ENCODE data around the gene SYNE3.

Gene SYNE3

DNA sequence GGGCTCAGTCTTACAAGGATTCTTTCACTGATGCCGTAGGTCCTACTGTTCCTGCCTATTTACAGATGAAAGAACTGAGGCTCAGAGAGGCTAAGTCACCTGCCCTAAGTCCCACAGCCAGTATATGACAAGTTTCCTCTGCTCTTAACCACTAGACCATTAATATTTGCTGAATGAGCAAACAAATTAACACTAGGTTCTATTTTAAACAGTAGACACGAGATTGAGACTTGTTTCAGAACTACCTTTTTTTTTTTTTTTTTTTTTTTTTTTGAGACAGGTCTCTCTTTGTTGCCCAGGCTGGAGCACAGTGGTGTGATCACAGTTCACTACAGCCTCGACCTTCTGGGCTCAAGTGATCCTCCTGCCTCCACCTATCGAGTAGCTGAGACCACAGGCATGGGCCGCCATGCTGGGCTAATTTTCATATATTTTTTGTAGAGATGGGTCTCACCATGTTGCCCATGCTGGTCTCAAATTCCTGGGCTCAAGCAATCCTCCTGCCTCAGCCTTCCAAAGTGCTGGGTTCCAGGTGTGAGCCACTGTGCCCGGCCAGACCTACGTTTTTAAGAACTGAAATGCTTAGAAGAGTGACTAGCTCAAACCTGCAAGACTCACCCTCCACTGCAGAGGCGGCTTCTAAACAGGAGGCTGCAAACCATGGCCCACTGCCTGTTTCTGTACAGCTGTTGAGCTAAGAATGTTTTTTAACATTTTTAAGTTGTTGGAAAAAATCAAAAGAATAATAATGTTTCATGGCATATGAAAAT, 12.9 kb downstream of the SYNE3 start:
- DNase-seq = no peak

DNA sequence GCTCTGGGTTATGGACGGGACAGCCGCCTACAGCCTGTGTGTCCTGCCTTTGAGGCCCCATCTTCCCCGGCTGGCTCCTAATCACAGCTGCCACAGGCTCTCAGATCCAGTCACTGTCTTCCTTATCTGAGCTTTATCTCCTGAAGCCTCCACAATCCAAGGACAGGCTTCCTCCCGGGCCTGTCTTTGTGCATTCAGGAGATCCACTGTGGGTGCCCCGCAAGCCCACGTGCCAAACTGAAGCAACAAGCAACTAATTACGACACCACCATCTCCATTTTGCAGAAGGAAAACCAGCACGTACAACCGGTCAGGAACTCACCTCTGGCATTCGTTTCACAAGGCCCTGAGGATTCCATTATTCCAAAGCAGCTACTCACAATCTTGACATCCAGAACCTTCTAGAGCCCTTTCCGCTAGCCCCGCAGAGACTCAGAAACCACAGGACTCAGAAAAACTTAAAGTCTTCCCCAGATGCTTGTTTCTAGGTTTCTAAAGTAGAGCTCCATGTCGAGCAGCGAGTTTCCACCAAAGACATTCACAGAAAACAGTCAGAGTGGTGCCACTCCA, 14.0 kb downstream of the SYNE3 start:
- DNase-seq = no peak

GRCh38 chr14:95500772-95501401, 15.6 kb downstream of the SYNE3 start:
- no peak for DNase-seq

DNA sequence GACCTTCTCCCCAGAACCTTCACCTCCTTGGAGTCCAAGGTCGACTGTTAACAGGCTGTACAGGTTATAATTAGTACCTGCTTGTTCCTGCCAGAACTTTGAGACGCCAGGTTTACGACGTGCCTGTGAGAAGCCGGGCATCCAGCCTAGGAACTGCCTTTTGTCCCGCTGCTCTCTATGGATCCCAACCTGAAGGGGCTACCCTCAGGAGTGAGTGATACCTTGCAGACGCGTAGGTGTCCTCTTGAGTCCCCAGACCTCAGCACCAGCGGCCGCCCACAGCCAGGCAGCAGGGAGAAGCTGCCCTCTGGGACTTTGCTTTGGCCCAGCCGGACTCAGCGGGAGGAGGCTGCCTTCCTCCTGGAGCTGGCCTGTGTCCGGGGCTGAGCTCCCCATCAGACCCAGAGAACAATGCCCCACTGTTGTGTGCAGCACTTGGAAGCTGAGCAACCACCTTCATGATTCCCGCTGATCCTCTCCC, 16.2 kb downstream of the SYNE3 start:
- no peak for DNase-seq

- DNase-seq = no peak
Measured at GRCh38 chr14:95499354-95499750, 17.1 kb downstream of the SYNE3 start.

DNA sequence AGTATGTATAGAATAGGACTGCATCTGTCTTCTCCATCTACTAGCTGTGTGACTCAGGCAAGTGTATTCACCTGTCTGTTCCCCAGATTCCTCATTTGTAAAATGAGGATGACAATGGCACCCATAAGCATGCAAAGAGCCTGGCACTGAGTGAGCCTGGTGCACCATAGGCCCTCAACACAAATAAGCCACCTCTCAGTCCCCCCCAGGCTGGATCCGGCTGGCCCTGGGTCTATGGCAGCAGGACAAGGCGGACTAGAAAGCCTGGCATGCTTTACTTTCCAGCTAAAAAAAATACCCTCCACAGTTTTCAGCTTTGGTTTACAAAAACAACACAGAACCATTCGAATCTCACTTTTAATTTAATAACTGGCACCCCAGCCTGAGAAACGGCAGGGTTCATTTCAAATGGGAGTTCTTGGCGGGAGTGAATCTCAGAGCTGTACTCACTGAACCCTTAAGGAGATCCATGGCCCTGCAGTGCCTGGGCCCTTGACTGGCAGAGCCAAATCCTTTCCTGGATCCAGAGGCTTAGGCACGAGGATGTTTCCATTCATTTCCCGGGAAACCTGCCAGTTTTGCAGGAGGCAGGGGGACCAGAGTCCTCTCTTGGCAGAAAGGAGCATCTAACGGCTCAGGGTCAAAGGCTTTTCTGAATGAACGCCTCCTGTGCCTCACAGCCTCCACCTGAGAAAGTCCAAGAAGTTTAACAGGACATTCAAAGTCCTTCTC, 17.7 kb downstream of the SYNE3 start:
- DNase-seq = no peak

DNA sequence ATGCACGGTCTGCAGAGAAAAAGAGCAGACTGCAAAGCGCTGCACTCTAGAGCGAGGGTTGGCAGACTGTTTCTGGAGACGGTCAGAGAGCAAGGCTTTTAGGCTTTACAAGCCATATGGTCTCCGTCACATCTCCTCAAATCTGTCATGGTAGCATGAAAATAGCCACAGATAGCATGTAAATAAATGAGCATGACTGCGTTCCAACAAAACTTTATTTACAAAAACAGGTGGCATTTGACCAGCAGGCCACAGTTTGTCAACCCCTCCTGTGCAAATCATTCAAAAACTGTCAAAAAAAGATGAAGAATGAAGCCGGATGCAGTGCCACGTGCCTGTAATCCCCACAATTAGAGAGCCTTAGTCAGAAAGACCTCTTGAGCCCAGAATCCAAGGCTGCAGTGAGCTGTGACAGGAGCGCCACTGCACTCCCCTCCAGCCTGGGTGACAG, 18.9 kb downstream of the SYNE3 start:
- no peak for DNase-seq

DNA sequence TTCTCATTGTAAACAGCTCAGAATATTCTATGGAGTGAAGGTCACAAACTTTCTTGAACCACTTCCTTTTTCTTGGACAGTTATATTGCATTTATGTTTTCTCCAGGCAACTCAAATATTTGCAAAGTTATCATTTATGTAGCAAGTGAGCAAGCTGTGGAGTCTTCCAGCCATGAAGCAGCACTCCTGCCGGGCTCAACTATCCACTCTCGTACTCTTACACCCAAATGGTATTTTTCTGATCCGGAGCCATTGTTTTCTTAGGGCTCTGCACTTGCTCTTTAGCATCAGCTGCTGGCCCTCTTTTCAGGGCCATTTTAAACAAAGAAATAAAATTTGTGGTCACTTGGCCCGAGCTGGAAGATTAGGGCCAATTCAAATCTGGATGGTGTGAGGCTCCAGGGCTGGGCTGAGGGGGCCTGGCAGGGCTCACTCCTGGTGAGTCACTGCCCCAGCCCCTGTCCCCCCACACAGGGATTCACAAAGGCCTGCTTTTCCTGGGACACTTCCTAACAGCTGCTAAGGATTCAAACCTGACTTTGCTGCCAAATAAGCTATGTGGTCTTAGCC, 19.7 kb downstream of the SYNE3 start:
- no peak for DNase-seq

GRCh38 chr14:95496111-95496681, 20.3 kb downstream of the SYNE3 start:
- no peak for DNase-seq

DNA sequence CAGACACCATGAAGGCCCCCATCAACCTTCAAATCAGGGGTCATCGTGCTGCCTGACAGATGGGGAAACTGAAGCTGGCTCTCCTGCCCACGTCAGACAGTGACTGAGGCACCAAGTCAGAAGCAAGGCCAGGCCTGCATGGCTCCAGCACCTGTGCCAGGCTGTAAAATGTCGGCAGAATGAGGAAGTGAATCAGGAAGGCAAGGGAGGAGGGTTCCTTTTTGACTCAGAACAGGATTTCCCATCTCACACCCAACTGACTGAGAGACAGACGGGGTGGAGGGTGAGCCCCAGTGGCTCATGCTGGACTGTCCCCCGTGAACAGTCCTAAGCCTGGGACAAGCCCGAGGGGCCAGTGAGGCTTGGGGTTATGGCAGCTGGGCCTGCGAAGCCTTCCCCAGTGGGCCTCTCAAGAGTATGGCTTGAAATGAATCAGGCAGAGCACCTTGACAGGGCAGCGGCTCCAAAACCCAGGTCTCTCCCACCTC, 20.9 kb downstream of the SYNE3 start:
- DNase-seq = no peak

GRCh38 chr14:95495076-95495475, 21.4 kb downstream of the SYNE3 start:
- DNase-seq = no peak

DNA sequence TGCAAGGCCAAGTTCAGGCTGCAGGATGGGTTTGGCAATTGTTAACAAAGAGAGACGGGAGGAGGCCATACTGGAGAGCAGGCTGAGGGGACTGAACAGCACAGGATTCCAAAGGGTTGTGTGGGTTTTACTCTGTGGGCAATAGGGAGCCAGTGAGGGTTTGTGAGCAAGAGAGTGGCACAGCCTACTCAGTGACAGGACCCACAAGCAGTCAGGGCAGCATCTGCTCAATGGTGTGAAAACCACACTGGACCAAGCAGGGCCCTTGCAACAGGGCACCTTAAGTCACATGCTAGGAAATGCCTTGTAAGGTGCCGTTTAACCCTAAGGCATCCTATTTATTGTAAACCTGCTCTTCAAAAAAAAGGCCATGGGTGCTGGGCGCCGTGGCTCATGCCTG, 22.0 kb downstream of the SYNE3 start:
- no peak for DNase-seq

- no peak for DNase-seq
Measured at GRCh38 chr14:95493976-95494375, 22.5 kb downstream of the SYNE3 start.

GRCh38 chr14:95493503-95493902, 22.9 kb downstream of the SYNE3 start:
- no peak for DNase-seq

- DNase-seq = no peak
Measured at GRCh38 chr14:95491936-95492608, 24.4 kb downstream of the SYNE3 start.

GRCh38 chr14:95490727-95491451, 25.6 kb downstream of the SYNE3 start:
- DNase-seq = no peak

GRCh38 chr14:95490138-95490509, 26.3 kb downstream of the SYNE3 start:
- DNase-seq = peak; percentile 13

GRCh38 chr14:95489214-95490137, 27.0 kb downstream of the SYNE3 start:
- DNase-seq = no peak

DNA sequence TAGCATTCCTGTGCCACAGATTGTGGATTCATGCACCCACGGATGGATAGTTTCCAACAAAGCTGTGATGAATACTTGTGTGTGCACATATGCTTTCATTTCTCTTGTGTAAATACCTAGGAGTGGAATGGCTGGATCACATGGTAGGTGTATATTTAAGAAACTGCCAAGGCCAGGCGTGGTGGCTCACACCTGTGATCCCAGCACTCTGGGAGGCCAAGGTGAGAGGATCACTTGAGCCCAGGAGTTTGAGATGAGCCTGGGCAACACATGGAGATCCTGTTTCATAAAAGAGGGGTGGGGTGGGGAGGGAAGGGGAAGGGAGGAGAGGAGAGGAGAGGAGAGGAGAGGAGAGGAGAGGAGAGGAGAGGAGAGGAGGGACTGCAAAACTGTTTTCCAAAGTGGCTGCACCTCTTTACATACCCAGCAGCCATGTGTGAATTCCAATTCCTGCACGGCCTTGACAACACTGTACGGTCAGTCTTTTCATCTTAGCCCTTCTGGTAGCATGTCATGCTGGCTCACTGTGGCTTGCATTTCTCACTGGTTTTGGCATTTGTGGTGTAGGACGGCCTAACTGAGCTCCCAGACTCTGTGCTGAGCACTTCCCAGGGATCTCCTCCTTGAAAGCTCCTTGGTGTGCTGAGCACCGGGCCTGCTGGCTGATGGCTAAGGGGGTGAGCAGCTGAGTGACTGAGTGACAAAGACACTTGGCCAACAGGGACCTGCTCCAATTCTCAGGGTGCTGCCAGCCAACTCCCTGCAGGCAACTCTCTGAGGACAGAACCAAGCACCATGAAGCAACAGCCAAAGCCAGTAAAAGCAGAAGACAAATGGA, 27.9 kb downstream of the SYNE3 start:
- DNase-seq = no peak

Data from NCI-H1417 treated with DMSO at 0.1 percent for 48 hours (cell line).